Activated CD8-positive, alpha-beta memory T cell treated with anti-CD3 and anti-CD28 coated beads, Interleukin-2, amount 50 U/mL, for 48 hours (primary cell): ENCODE data around the gene OR1S1.
"Not testable (repeated sequence)": the region's sequence is repeated elsewhere in the genome, so short reads cannot be mapped to it uniquely, and the experiment has no call there.

Experiments
- DNase-seq: peaks from one replicate; pipeline ENCODE4 v3.0.0-alpha.2; 2020

Gene OR1S1

GRCh38 chr11:58212420-58212819, at the start of gene OR1S1:
OR1S1 (plus strand) TSS chr11:58212720.
- DNase-seq = not testable (repeated sequence)

- DNase-seq = no peak
Measured at GRCh38 chr11:58164389-58164788, 48.1 kb upstream of the OR1S1 start.

DNA sequence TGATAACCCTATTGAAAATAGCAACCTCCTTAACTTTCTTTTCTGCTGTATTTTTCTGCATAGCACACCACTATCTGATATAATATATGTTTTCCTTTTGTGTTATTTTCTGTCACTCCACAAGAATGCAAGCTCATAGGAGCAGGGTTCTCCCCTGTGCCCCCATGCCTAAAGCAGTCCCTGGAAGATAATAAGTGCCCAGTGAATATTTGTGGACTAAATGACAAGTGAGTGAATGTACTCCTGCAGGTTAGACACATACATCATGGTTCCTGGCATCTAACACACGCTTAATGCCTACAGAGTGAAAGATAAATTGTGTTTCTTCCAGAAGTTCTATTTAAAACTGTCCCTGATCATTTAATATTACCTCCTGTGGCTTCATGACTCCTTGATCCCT, 47.5 kb upstream of the OR1S1 start:
- no peak for DNase-seq

DNA sequence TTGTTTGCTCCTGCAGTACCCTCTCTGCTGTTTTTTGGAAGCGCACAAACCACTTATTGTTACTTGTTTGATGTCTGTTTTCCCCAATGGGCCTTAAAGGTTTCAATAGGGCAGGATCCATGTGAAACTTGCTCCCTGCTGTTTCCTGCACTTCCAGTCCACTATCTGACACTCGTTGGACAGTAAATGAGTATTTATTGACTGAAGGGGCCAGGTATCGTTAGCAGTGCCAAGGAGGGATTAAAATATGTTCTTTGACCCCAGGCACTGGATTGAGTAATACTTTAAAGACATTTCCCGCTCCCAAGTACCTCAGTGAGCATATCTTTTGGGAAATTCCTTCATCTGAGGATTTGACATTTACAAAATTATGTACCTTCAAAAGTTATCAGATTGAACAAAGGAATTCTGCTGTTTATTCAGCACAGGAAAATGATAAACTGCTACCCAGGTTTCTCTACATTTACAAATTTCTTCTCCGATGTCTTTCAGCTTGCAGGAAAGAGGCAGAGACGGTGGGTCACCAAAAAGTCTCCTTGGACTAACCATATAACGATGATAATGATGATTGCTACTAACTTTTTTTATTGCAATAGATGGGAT, 46.9 kb upstream of the OR1S1 start:
- no peak for DNase-seq

GRCh38 chr11:58177409-58178054, 35.0 kb upstream of the OR1S1 start:
- no peak for DNase-seq

- DNase-seq = no peak
Measured at GRCh38 chr11:58178444-58178843, 34.1 kb upstream of the OR1S1 start.

GRCh38 chr11:58179648-58180047, 32.9 kb upstream of the OR1S1 start:
- DNase-seq = no peak

- DNase-seq = no peak
Measured at GRCh38 chr11:58186938-58187337, 25.6 kb upstream of the OR1S1 start.

GRCh38 chr11:58188770-58189169, 23.8 kb upstream of the OR1S1 start, which contains the start of gene OR9Q2:
OR9Q2 (plus strand) TSS chr11:58189070; CDS start chr11:58190491, 1,421 bp downstream.
- DNase-seq = no peak

DNA sequence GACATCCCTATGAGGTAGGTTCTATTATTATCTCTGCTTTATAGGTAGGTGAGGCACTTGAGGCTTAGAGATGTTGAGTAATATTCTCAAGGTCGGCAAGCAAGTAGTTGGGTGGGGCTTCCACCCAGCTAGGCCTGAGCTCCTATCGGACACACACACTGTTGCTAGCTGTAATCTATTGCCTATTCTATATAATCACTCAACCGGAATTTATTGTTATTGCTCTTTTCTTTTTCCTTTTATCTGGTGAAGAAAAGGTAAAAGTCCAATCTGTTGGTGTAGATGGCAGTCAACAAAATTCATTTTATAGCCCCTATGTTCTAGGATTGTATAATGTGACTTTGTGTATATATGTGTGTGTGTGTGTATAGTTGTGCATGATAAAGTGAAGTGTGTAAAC, 20.3 kb upstream of the OR1S1 start:
- no peak for DNase-seq

DNA sequence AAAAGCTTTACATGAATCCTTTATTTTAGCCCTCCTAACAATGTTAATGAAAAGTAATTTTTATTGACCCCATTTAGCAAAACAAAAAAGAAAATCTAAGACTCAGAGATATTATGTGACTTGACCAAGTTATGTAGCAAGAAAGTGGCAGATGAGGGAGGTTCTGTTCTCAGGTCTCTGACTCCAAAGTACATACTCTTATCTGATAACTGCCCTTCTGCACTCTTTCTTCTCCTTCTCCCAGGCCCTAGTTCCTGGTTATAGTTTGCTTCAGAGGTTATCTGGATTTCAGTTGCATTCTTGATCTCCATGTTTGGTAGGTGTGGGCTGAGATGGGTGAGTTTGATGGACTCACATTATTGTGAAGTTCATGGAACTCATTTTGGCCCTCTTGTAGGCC, 19.1 kb upstream of the OR1S1 start:
- no peak for DNase-seq

DNA sequence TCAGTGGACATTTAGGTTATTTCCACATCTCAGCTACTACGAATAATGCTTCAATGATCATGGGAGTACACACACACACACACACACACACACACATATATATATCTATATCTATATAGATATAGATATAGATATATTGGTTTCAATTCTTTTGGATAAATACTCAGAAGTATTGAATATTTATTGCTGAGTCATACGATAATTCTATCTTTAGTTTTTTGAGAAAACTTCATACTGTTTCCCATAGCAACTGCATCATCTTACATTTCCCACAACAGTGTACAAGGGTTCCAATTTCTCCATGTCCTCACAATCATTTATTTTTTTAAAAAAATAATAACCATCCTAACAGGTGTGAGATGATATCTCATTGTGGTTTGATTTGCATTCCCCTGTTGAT, 16.6 kb upstream of the OR1S1 start:
- DNase-seq = no peak

- DNase-seq = no peak
Measured at GRCh38 chr11:58199271-58199670, 13.2 kb upstream of the OR1S1 start.

GRCh38 chr11:58204042-58204441, 8.5 kb upstream of the OR1S1 start, which contains the start of gene OR1S2:
OR1S2 (minus strand) TSS chr11:58204142; CDS start chr11:58204142, 0 bp downstream.
- DNase-seq = no peak

DNA sequence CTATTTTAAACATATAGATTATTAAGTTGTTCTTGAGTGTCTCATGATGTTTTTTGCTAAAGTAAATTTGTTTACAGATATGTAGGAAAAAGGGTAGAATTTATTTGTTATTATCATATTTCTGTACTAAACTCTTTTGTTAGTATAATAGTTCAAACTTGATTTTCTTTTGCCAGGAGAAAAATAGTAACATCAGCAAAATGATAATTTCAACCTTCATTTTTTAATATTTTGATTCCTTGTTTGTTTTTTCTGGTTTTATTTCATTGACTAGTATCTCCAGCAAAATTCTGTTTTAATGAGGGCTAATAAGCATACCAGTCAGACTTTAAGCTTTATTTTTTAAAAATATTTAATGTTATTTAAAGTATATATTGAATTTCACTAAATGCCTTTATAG, 4.0 kb downstream of the OR1S1 start:
- DNase-seq = no peak

DNA sequence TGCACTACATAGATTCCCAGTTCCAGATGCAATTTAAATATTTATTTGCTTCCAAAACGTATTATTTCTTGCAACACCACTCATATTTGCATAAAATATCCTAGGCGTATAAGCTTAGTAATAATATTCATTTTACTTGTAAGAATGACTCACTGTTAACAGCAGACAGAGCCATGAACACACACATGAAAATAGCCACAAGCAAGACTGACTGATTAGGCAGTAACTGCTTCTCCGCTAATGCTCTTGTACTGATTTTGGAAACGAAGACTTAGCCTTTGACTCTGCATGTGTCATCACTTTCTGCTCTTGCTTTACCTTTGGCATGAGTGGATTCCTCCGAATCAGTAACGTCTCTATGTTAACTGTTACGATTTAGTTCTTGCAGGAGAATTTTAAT, 10.2 kb downstream of the OR1S1 start:
- no peak for DNase-seq

GRCh38 chr11:58227956-58228615, 15.6 kb downstream of the OR1S1 start:
- DNase-seq = no peak

DNA sequence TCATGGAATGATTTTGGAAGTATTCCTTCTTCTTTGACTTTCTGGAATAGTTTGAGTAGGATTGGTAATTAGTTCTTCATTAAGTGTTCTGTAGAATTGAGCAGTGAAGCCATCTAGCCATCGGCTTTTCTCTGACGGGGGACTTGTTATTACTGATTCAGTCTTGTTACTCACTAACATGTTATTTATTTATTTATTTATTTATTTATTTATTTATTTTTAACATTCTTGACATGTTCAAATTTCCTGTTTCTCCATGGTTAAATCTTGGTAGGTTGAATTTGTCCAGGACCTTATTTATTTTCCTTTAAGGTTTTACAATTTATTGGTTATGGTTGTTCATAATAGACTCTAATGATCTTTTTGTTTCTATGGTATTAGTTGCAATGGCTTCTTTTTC, 31.4 kb downstream of the OR1S1 start:
- DNase-seq = no peak

DNA sequence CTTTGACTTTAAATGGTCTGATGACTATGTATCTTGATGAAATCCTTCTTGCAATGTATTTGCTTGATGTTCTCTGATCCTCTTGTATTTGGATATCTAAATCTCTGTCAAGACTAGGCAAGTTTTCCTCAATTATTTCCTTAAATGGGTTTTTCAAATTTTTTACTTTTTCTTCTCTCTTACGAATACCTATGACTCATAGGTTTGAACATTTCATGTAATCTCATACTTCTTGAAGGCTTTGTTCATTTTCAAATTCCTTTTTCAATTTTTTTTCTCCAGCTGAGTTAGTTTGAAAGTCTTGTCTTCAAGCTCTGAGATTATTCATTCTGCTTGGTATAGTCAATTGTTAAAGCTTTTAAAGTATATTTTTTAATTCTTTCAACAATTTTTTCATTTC, 42.4 kb downstream of the OR1S1 start:
- no peak for DNase-seq

DNA sequence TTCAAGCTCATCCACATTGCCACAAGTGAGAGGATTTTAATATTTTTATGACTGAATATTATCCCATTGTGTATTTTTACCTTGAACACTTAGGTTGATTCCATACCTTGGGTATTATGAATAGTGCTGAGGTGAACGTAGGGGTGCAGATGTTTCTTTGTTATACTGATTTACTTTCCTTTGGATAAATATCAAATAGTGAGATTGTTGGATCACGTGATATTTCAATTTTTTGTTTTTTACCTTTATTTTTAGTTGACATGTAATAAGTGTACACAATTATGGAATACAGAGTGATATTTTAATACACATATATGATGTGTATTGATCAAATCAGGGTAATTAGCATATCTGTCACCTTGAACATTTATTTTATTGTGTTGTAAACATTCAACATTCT, 47.5 kb downstream of the OR1S1 start:
- DNase-seq = no peak
